ENCODE measurements around the gene PADI3.

The PADI3 gene

GRCh38 chr1:17215545-17215890 lies 33.4 kb upstream of the PADI3 start:
- DNase-seq (ENCODE audit: low read depth in 2 of 2) = no peak

- no peak for DNase-seq (ENCODE audit: low read depth in 2 of 2)
Observed at GRCh38 chr1:17216078-17216477, 32.8 kb upstream of the PADI3 start.

GRCh38 chr1:17217607-17218006 lies 31.3 kb upstream of the PADI3 start:
- no peak for DNase-seq (ENCODE audit: low read depth in 2 of 2)

GRCh38 chr1:17218939-17219338 lies 30.0 kb upstream of the PADI3 start:
- DNase-seq (ENCODE audit: low read depth in 2 of 2) = no peak

- DNase-seq (ENCODE audit: low read depth in 2 of 2) = no peak
Observed at GRCh38 chr1:17220287-17220686, 28.6 kb upstream of the PADI3 start.

- DNase-seq (ENCODE audit: low read depth in 2 of 2) = no peak
Observed at GRCh38 chr1:17222557-17222956, 26.3 kb upstream of the PADI3 start.

GRCh38 chr1:17224434-17224833 lies 24.5 kb upstream of the PADI3 start:
- no peak for DNase-seq (ENCODE audit: low read depth in 2 of 2)

- DNase-seq (ENCODE audit: low read depth in 2 of 2) = no peak
Observed at GRCh38 chr1:17225140-17225539, 23.8 kb upstream of the PADI3 start.

- DNase-seq (ENCODE audit: low read depth in 2 of 2) = no peak
Observed at GRCh38 chr1:17227358-17227915, 21.5 kb upstream of the PADI3 start.

GRCh38 chr1:17228619-17229018 lies 20.3 kb upstream of the PADI3 start:
- DNase-seq (ENCODE audit: low read depth in 2 of 2) = no peak

GRCh38 chr1:17229379-17229778 lies 19.5 kb upstream of the PADI3 start:
- no peak for DNase-seq (ENCODE audit: low read depth in 2 of 2)

- DNase-seq (ENCODE audit: low read depth in 2 of 2) = no peak
Observed at GRCh38 chr1:17230106-17230505, 18.8 kb upstream of the PADI3 start.

GRCh38 chr1:17230671-17231310 lies 18.1 kb upstream of the PADI3 start:
- DNase-seq (ENCODE audit: low read depth in 2 of 2) = no peak

GRCh38 chr1:17232759-17233661 lies 15.9 kb upstream of the PADI3 start:
- no peak for DNase-seq (ENCODE audit: low read depth in 2 of 2)

GRCh38 chr1:17233675-17234320 lies 15.1 kb upstream of the PADI3 start:
- DNase-seq (ENCODE audit: low read depth in 2 of 2) = no peak

- DNase-seq (ENCODE audit: low read depth in 2 of 2) = no peak
Observed at GRCh38 chr1:17234405-17234804, 14.5 kb upstream of the PADI3 start.

GRCh38 chr1:17235135-17235885 lies 13.6 kb upstream of the PADI3 start:
- no peak for DNase-seq (ENCODE audit: low read depth in 2 of 2)

GRCh38 chr1:17236779-17237560 lies 11.9 kb upstream of the PADI3 start:
- DNase-seq (ENCODE audit: low read depth in 2 of 2) = peak; percentile 37 to 66

GRCh38 chr1:17237561-17237903 lies 11.4 kb upstream of the PADI3 start:
- DNase-seq (ENCODE audit: low read depth in 2 of 2) = no peak

- DNase-seq (ENCODE audit: low read depth in 2 of 2) = no peak
Observed at GRCh38 chr1:17239420-17239819, 9.5 kb upstream of the PADI3 start.

Measured in stimulated activated CD8-positive, alpha-beta memory T cell treated with anti-CD3 and anti-CD28 coated beads, Interleukin-15, amount 100 ng/mL, for 4 hours (primary cell).